Calu3 (cell line): Measurements from ENCODE around the gene FLRT1. TPM values are rescaled to one million over a fixed set of nuclear protein-coding genes. Genes with fewer than 3 reads are reported as not detected.

ENCODE experiments used
- BruUV-seq: library from RNA; stranded (reverse); fragments of 400-500 nt; replicated peaks from 2 replicates; lab custom pipeline; 2021; lab: Mats Ljungman, UMichigan
- CTCF ChIA-PET: fragments of 300-600 bp; sonication (Branson Sonifier 250); formaldehyde crosslinking; loops from one replicate; lab custom pipeline; 2022; ENCODE audit warnings: antibody characterized with exemption; lab: Charles Lee
- DNase-seq: peaks from one replicate; pipeline ENCODE4 v3.0.0; 2022
- H3K27ac Mint-ChIP-seq: one replicate; pipeline ENCODE4 v1.8.0; 2022; ENCODE audit warnings: mixed read lengths; ENCODE audit not compliant: unreplicated experiment
- H3K27me3 Mint-ChIP-seq: one replicate; pipeline ENCODE4 v1.8.0; 2022; ENCODE audit warnings: mixed read lengths; ENCODE audit not compliant: unreplicated experiment
- H3K36me3 Mint-ChIP-seq: one replicate; pipeline ENCODE4 v1.8.0; 2022; ENCODE audit warnings: mild to moderate bottlenecking, moderate library complexity, mixed read lengths; ENCODE audit not compliant: insufficient read depth, unreplicated experiment
- H3K4me1 Mint-ChIP-seq: one replicate; pipeline ENCODE4 v1.8.0; 2022; ENCODE audit warnings: mild to moderate bottlenecking, low read depth, mixed read lengths; ENCODE audit not compliant: unreplicated experiment
- H3K4me3 Mint-ChIP-seq: one replicate; pipeline ENCODE4 v1.8.0; 2022; ENCODE audit warnings: mild to moderate bottlenecking, low read depth, moderate library complexity, mixed read lengths; ENCODE audit not compliant: unreplicated experiment
- H3K9me3 Mint-ChIP-seq: one replicate; pipeline ENCODE4 v1.8.0; 2022; ENCODE audit warnings: low read depth, mixed read lengths; ENCODE audit not compliant: unreplicated experiment
- CTCF ChIP-seq: fragments of 200-600 bp; IDR thresholded peaks from one replicate; pipeline ENCODE4 v1.8.0; 2022; ENCODE audit warnings: antibody characterized with exemption; ENCODE audit not compliant: unreplicated experiment
- intact Hi-C: fragments of 100-400 bp; cut with micrococcal nuclease; formaldehyde crosslinking; loops from one replicate; pipeline ENCODE4 v1.10.0; 2022; ENCODE audit not compliant: unreplicated experiment
- total RNA-seq: library from RNA; stranded (reverse); gene quantifications from 2 replicates; pipeline ENCODE4 v1.2.3, GENCODE V29; 2022

The FLRT1 gene
- total RNA-seq, 1 experiment from 2014 or later: 0.09 TPM

- H3K27me3 Mint-ChIP-seq: peaks cover 53% of the 10 kb centered on the region
- TF ChIP-seq CTCF: no peak
- peak overlapping the region; percentile 65 for H3K4me3 Mint-ChIP-seq
- no peaks in the 10 kb centered on the region for H3K4me1 Mint-ChIP-seq
- H3K27ac Mint-ChIP-seq: peak overlapping the region; percentile 12
- peaks cover 5% of the 10 kb centered on the region for H3K36me3 Mint-ChIP-seq
- H3K9me3 Mint-ChIP-seq: no peaks in the 10 kb centered on the region
- DNase-seq: no peak
- BruUV-seq: no TSS peak
- intact Hi-C loops: no loop called here
- CTCF ChIA-PET: no interaction called here
These were observed 628 bp upstream of the FLRT1 start for GRCh38 chr11:64035081-64035524.

- intact Hi-C loops: no loop called here
- DNase-seq: no peak
- no TSS peak for BruUV-seq
- no peak for TF ChIP-seq CTCF
- no peak overlapping the region for H3K27ac Mint-ChIP-seq
- CTCF ChIA-PET: interaction anchor here (0.6 kb wide), 2 partner anchors 92 to 150 kb away, joined by 3 read pairs; no protein-coding TSS in a partner anchor
- H3K27me3 Mint-ChIP-seq: peaks cover 41% of the 10 kb centered on the region
- no peak overlapping the region for H3K4me3 Mint-ChIP-seq
- H3K9me3 Mint-ChIP-seq: no peaks in the 10 kb centered on the region
- no peaks in the 10 kb centered on the region for H3K4me1 Mint-ChIP-seq
- peaks cover 5% of the 10 kb centered on the region for H3K36me3 Mint-ChIP-seq
These were observed 626 bp downstream of the FLRT1 start for GRCh38 chr11:64036087-64037026.

GRCh38 chr11:64037027-64037634, 1.4 kb downstream of the FLRT1 start:
- Mint-ChIP-seq H3K36me3 (peaks cover 5% of the 10 kb centered on the region), H3K9me3 (no peaks in the 10 kb centered on the region), H3K27me3 (peaks cover 37% of the 10 kb centered on the region), H3K4me1 (no peaks in the 10 kb centered on the region), H3K4me3 (no peak overlapping the region), H3K27ac (no peak overlapping the region)
- DNase-seq: no peak
- intact Hi-C loops: no loop called here
- CTCF ChIA-PET: interaction anchor here (0.6 kb wide), 2 partner anchors 93 to 151 kb away, joined by 3 read pairs; no protein-coding TSS in a partner anchor
- no peak for TF ChIP-seq CTCF
- no TSS peak for BruUV-seq

GRCh38 chr11:64038500-64038899, 2.8 kb downstream of the FLRT1 start:
- Mint-ChIP-seq H3K27me3 (peaks cover 23% of the 10 kb centered on the region), H3K4me1 (no peaks in the 10 kb centered on the region), H3K4me3 (no peak overlapping the region), H3K27ac (no peak overlapping the region), H3K36me3 (peaks cover 5% of the 10 kb centered on the region), H3K9me3 (no peaks in the 10 kb centered on the region)
- no peak for DNase-seq
- BruUV-seq: no TSS peak
- CTCF ChIA-PET: no interaction called here
- no peak for TF ChIP-seq CTCF
- intact Hi-C loops: no loop called here
